ENCODE data around the gene CKB. TPM values are rescaled to one million over a fixed set of nuclear protein-coding genes. Genes with fewer than 3 reads are reported as not detected.

Gene CKB
- total RNA-seq, 1 donor from 2014 or later, result 90.1 TPM

GRCh38 chr14:103492156-103492925 lies 30.3 kb downstream of the CKB start:
- peak; percentile 22 for DNase-seq (ENCODE audit: low spot score)

GRCh38 chr14:103491691-103492090 lies 30.9 kb downstream of the CKB start:
- DNase-seq (ENCODE audit: low spot score), result peak; percentile 37

GRCh38 chr14:103489621-103490020 lies 33.0 kb downstream of the CKB start:
- no peak for DNase-seq (ENCODE audit: low spot score)

DNA sequence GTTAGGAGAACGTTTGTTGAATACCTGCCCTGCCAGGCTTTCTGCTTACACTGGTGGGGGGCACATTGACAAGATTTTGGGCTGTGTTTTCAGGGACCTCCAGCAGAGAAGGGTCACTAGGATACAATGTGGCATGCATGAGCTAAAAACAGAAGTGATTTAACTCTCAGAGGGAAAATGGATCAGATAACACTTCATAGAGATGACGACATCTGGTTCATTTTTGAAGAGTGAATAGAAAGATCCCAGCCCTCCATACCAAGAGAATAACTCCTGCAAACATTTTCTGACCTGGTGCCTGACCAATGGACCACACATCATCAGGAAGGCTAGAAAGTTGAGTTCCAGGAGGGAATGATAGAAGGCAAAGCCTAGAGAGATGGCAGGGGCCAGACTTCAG lies 33.7 kb downstream of the CKB start:
- peak; percentile 11 for DNase-seq (ENCODE audit: low spot score)

GRCh38 chr14:103488071-103488470 lies 34.6 kb downstream of the CKB start:
- no peak for DNase-seq (ENCODE audit: low spot score)

GRCh38 chr14:103485504-103485903 lies 37.1 kb downstream of the CKB start:
- no peak for DNase-seq (ENCODE audit: low spot score)

DNA sequence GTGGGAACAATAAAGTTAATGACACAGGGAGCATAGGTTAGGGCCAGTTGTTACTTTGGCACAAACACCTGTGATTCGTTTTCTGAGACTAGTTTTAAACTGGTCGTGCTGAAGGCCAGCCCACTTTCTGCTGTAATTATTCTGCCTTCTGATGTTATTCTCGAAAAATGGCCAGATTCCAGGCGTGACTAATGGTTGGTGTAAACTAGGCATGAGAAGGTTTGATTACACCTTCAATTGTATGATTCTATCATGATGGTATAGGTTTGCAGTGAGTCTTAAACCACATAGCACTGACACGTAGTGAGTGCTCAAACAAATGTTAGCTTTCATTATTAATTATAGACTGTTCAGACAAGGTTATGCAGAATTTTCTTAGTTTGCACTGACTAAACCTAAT lies 39.0 kb downstream of the CKB start:
- no peak for DNase-seq (ENCODE audit: low spot score)

GRCh38 chr14:103480595-103480994 lies 42.0 kb downstream of the CKB start:
- no peak for DNase-seq (ENCODE audit: low spot score)

DNA sequence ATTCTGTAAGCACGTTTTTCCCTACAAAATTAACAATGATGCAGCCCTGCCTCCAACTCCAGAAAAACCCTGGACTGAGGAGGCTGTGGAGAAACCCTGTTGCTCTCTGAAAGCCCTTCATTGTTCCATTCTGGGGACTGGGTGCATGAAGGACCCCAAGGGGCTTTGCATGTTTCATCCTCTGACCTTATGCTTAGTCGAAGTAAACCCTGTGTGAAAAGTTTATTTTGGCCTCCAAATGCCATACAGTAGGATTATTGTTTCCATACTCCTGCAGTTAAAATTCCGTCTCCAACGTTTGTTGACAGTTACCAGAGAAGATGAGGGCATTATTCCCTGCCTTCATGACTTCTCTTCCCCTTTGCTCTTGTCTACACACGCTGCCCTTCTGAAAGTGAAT lies 46.0 kb downstream of the CKB start:
- DNase-seq (ENCODE audit: low spot score), result no peak

GRCh38 chr14:103476065-103476464 lies 46.6 kb downstream of the CKB start:
- DNase-seq (ENCODE audit: low spot score), result no peak

GRCh38 chr14:103474893-103475292 lies 47.7 kb downstream of the CKB start:
- DNase-seq (ENCODE audit: low spot score), result no peak

DNA sequence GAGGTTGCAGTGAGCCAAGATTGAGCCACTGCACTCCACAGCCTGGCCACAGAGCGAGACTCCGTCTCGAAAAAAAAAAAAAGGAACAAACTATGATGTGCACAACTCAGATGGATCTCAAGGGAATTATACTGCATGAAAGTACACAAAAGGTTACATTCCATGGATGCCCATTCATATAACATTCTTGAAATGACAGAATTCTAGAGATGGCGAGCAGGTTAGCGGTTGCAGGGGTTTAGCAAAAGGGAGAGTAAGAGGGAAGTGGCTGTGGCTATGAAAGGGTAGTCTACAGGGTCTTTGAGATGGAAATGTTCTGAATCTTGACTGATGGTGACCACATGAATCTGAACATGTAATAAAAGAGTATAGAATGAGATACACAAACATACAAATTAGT lies 49.7 kb downstream of the CKB start:
- DNase-seq (ENCODE audit: low spot score), result no peak

Other genes starting within 250 kb of the CKB start
- gene EIF5, start 188.6 kb downstream of the CKB start, total RNA-seq, result 267 TPM
- 78.3 TPM for gene MARK3, start 137.4 kb downstream of the CKB start, total RNA-seq
- gene TRMT61A, start 6.4 kb upstream of the CKB start, total RNA-seq, result 13.8 TPM
- 55.1 TPM for gene BAG5, start 39.8 kb upstream of the CKB start, total RNA-seq
- 45.8 TPM for gene COA8, start 40.1 kb upstream of the CKB start, total RNA-seq
- 200 TPM for gene KLC1, start 106.4 kb upstream of the CKB start, total RNA-seq
- 6.3 TPM for gene XRCC3, start 192.6 kb upstream of the CKB start, total RNA-seq
- gene ZFYVE21, start 193.0 kb upstream of the CKB start, total RNA-seq, result 57.4 TPM